ENCODE measurements around the gene LINC00237. TPM values are rescaled to one million over a fixed set of nuclear protein-coding genes. Genes with fewer than 3 reads are reported as not detected.

Gene LINC00237
- total and polyA plus RNA-seq, 4 donors = not detected

- TF ChIP-seq FOXA2 (IDR thresholded peaks at IDR 0.05) (no peak), YY1 (IDR thresholded peaks at IDR 0.05) (no peak), NR2F2 (IDR thresholded peaks at IDR 0.05) (no peak)
- DNase-seq (ENCODE audit: low spot score) = no peak
- 84% methylated on average over 15 of the region's 15 CpGs for WGBS
- Histone ChIP-seq H3K9ac (ENCODE audit: low read depth in 1 of 2, low read length in 2 of 2) (no peak overlapping the region), H3K36me3 (ENCODE audit: control insufficient read depth in 4 of 4, insufficient read depth in 3 of 4, low read depth in 1 of 4, low read length in 3 of 4) (no peaks in the 10 kb centered on the region), H3K27ac (ENCODE audit: low read depth in 1 of 2, low read length in 2 of 2) (no peak overlapping the region), H3K4me1 (ENCODE audit: control insufficient read depth in 4 of 4, insufficient read depth in 4 of 4, low read length in 3 of 4) (no peaks in the 10 kb centered on the region), H3K9me3 (ENCODE audit: control insufficient read depth in 4 of 4, low read length in 3 of 4) (no peaks in the 10 kb centered on the region), H3K27me3 (ENCODE audit: control insufficient read depth in 4 of 4, insufficient read depth in 4 of 4, low read length in 3 of 4) (peaks cover 0 to 5% (median 0%) of the 10 kb centered on the region in 4 donors), H3K4me3 (ENCODE audit: low read depth in 1 of 3, low read length in 3 of 3) (no peak overlapping the region)
Measured at GRCh38 chr20:21114584-21114983, 8.4 kb upstream of the LINC00237 start.

GRCh38 chr20:21113697-21114096 is 7.5 kb upstream of the LINC00237 start:
- Histone ChIP-seq H3K27ac (ENCODE audit: low read depth in 1 of 2, low read length in 2 of 2) (no peak overlapping the region), H3K27me3 (ENCODE audit: control insufficient read depth in 4 of 4, insufficient read depth in 4 of 4, low read length in 3 of 4) (peaks cover 0 to 5% (median 0%) of the 10 kb centered on the region in 4 donors), H3K4me3 (ENCODE audit: low read depth in 1 of 3, low read length in 3 of 3) (no peak overlapping the region), H3K4me1 (ENCODE audit: control insufficient read depth in 4 of 4, insufficient read depth in 4 of 4, low read length in 3 of 4) (no peaks in the 10 kb centered on the region), H3K9ac (ENCODE audit: low read depth in 1 of 2, low read length in 2 of 2) (no peak overlapping the region), H3K36me3 (ENCODE audit: control insufficient read depth in 4 of 4, insufficient read depth in 3 of 4, low read depth in 1 of 4, low read length in 3 of 4) (no peaks in the 10 kb centered on the region), H3K9me3 (ENCODE audit: control insufficient read depth in 4 of 4, low read length in 3 of 4) (no peaks in the 10 kb centered on the region)
- TF ChIP-seq, protein P1, sequence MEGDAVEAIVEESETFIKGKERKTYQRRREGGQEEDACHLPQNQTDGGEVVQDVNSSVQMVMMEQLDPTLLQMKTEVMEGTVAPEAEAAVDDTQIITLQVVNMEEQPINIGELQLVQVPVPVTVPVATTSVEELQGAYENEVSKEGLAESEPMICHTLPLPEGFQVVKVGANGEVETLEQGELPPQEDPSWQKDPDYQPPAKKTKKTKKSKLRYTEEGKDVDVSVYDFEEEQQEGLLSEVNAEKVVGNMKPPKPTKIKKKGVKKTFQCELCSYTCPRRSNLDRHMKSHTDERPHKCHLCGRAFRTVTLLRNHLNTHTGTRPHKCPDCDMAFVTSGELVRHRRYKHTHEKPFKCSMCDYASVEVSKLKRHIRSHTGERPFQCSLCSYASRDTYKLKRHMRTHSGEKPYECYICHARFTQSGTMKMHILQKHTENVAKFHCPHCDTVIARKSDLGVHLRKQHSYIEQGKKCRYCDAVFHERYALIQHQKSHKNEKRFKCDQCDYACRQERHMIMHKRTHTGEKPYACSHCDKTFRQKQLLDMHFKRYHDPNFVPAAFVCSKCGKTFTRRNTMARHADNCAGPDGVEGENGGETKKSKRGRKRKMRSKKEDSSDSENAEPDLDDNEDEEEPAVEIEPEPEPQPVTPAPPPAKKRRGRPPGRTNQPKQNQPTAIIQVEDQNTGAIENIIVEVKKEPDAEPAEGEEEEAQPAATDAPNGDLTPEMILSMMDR (IDR thresholded peaks at IDR 0.05; ENCODE audit: low read depth, low read length, missing input control) = no peak
- no peak for TF ChIP-seq FOXA1 (IDR thresholded peaks at IDR 0.05)
- TF ChIP-seq, protein P2, sequence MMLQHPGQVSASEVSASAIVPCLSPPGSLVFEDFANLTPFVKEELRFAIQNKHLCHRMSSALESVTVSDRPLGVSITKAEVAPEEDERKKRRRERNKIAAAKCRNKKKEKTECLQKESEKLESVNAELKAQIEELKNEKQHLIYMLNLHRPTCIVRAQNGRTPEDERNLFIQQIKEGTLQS (IDR thresholded peaks at IDR 0.05) = no peak
- no peak for TF ChIP-seq MAX (IDR thresholded peaks at IDR 0.05)
- TF ChIP-seq JUND (IDR thresholded peaks at IDR 0.05) = no peak
- TF ChIP-seq, protein P3, sequence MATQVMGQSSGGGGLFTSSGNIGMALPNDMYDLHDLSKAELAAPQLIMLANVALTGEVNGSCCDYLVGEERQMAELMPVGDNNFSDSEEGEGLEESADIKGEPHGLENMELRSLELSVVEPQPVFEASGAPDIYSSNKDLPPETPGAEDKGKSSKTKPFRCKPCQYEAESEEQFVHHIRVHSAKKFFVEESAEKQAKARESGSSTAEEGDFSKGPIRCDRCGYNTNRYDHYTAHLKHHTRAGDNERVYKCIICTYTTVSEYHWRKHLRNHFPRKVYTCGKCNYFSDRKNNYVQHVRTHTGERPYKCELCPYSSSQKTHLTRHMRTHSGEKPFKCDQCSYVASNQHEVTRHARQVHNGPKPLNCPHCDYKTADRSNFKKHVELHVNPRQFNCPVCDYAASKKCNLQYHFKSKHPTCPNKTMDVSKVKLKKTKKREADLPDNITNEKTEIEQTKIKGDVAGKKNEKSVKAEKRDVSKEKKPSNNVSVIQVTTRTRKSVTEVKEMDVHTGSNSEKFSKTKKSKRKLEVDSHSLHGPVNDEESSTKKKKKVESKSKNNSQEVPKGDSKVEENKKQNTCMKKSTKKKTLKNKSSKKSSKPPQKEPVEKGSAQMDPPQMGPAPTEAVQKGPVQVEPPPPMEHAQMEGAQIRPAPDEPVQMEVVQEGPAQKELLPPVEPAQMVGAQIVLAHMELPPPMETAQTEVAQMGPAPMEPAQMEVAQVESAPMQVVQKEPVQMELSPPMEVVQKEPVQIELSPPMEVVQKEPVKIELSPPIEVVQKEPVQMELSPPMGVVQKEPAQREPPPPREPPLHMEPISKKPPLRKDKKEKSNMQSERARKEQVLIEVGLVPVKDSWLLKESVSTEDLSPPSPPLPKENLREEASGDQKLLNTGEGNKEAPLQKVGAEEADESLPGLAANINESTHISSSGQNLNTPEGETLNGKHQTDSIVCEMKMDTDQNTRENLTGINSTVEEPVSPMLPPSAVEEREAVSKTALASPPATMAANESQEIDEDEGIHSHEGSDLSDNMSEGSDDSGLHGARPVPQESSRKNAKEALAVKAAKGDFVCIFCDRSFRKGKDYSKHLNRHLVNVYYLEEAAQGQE (IDR thresholded peaks at IDR 0.05) = no peak
- TF ChIP-seq TAF1 (conservative IDR thresholded peaks at IDR 0.05) = no peak
- no peak for TF ChIP-seq RAD21 (IDR thresholded peaks at IDR 0.05)
- DNase-seq (ENCODE audit: low spot score) = no peak
- WGBS = 86% methylated on average over 4 of the region's 4 CpGs

DNA sequence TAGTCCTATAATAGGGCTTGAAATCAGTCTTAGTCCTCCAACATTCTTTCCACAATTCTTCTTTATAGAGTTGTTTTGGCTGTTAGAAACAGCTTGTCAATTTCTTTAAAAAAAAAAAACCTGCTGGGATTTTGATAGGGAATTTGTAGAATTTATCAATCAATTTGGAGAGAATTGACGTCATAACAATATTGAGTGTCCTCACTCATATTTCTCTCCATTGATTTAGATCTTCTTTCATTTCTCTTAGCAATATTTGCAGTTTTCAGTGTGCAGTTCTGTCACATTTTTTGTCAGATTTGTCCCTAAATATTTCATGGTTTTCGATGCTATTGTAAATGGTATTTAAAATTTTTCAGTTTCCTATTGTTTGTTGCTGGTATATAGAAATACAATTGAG is 5.3 kb upstream of the LINC00237 start:
- H3K27me3 ChIP-seq (ENCODE audit: control insufficient read depth in 4 of 4, insufficient read depth in 4 of 4, low read length in 3 of 4) = peaks cover 0 to 3% (median 0%) of the 10 kb centered on the region in 4 donors
- H3K9me3 ChIP-seq (ENCODE audit: control insufficient read depth in 4 of 4, low read length in 3 of 4) = no peaks in the 10 kb centered on the region
- no peak for DNase-seq (ENCODE audit: low spot score)
- H3K9ac ChIP-seq (ENCODE audit: low read depth in 1 of 2, low read length in 2 of 2) = no peak overlapping the region
- 88% methylated on average over 2 of the region's 2 CpGs for WGBS
- H3K4me1 ChIP-seq (ENCODE audit: control insufficient read depth in 4 of 4, insufficient read depth in 4 of 4, low read length in 3 of 4) = no peaks in the 10 kb centered on the region
- no peak overlapping the region for H3K4me3 ChIP-seq (ENCODE audit: low read depth in 1 of 3, low read length in 3 of 3)
- TF ChIP-seq HNF4G (IDR thresholded peaks at IDR 0.05) (no peak), JUND (IDR thresholded peaks at IDR 0.05) (no peak), FOXA1 (IDR thresholded peaks at IDR 0.05) (no peak), EGR1 (IDR thresholded peaks at IDR 0.05; ENCODE audit: low read depth in 2 of 2) (no peak), FOXA2 (IDR thresholded peaks at IDR 0.05) (no peak), SP1 (IDR thresholded peaks at IDR 0.05) (no peak), NR2F2 (IDR thresholded peaks at IDR 0.05) (no peak), RAD21 (IDR thresholded peaks at IDR 0.05) (no peak), MAX (IDR thresholded peaks at IDR 0.05) (no peak), TAF1 (conservative IDR thresholded peaks at IDR 0.05) (no peak)
- TF ChIP-seq, protein P1 (IDR thresholded peaks at IDR 0.05; ENCODE audit: low read depth, low read length, missing input control) = no peak
- TF ChIP-seq, protein P3 (IDR thresholded peaks at IDR 0.05) = no peak
- TF ChIP-seq, protein P2 (IDR thresholded peaks at IDR 0.05) = no peak
- no peak overlapping the region for H3K27ac ChIP-seq (ENCODE audit: low read depth in 1 of 2, low read length in 2 of 2)
- no peaks in the 10 kb centered on the region for H3K36me3 ChIP-seq (ENCODE audit: control insufficient read depth in 4 of 4, insufficient read depth in 3 of 4, low read depth in 1 of 4, low read length in 3 of 4)
